RWPE1 (cell line): ENCODE data around the gene PDK4.
"Not testable (repeated sequence)": the region's sequence is repeated elsewhere in the genome, so short reads cannot be mapped to it uniquely, and the experiment has no call there.

ENCODE experiments used
- CTCF ChIA-PET: fragments of 350-600 bp; sonication (Branson Sonifier 250); formaldehyde crosslinking; extraction: SDS; loops from one replicate; lab custom pipeline; 2021; lab: Yijun Ruan, JAX
- POLR2A ChIA-PET: fragments of 400-600 bp; formaldehyde crosslinking; extraction: SDS; loops from one replicate; lab custom pipeline; 2020; ENCODE audit warnings: antibody characterized with exemption; ENCODE audit not compliant: low non-redundant PET; lab: Yijun Ruan, JAX
- DNase-seq: peaks from one replicate; pipeline ENCODE4 v3.0.0; 2012; ENCODE audit warnings: low spot score
- H3K27ac ChIP-seq: fragments of 450-650 bp; 2 replicates; pipeline ENCODE4 v1.5.1; 2017
- CTCF ChIP-seq: fragments of 450-650 bp; conservative IDR thresholded peaks from 2 replicates; pipeline ENCODE4 v1.5.1; 2017; ENCODE audit warnings: low read depth, mild to moderate bottlenecking

Gene PDK4

DNA sequence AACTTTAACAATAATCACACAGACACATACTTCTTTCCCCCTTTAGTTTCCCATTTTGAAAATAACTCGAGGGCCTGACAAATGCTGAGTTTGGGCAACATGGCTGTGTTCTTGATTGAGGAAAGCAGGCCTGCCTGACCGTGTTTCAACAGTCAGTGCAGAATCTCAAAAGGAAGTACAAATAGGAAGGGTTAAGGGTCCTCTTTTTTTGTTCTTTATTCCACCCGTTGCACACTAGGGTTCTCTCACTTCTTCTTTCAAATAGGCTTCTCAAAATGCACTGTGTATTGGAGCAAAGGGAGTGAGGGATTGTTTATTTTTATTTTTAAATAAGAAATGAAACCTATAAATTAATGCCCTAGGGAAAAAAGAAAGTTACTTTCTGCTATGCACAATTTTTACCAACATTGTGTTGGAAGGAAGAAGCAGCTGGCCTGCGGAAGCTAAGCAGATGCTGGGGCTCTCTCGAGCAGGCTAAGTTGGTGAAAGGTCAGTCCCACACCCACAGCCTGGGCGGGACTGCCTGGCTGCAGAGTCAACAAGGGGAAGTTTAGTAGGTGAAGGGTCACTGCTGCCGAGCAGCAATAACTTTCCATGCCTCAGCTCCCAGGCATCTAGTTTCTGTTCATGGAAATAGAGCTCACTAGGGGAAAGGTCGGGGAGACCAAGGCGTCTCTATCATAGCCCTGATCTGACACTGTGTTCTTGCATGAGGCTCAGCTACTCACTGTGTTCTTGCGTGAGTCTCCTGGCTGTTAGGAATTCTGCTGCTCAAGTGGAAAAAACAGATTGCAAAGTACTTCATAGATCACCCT lies 12.2 kb upstream of the PDK4 start:
- H3K27ac ChIP-seq = peak overlapping the region; percentile 56
- peak; percentile 80 for DNase-seq
- ChIA-PET CTCF (interaction anchor here (0.8 to 0.9 kb wide), 2 partner anchors 49 to 97 kb away, joined by 3 read pairs; no protein-coding TSS in a partner anchor), POLR2A (no interaction called here)
- TF ChIP-seq CTCF = no peak

DNA sequence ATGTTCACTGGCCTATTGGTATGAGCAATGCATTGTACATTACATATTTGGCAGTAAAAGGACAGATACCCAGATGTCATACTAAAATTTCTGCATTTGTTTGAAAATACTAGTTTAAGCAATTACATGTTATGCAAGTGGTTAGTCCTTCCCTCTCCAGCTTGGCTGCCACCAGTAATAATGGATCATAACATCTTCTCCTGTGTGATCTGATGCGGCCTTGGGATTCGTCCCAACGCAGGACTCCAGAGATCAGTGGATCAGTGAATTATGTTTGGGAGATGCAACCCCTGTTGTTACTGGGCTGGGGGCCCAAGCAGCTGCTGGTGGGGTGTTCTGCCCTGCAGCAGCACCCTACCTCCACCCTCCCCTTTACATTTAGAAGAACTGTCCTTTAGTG lies 11.2 kb upstream of the PDK4 start:
- ChIA-PET POLR2A (no interaction called here), CTCF (no interaction called here)
- H3K27ac ChIP-seq = no peak overlapping the region

GRCh38 chr7:95605275-95605674 lies 9.0 kb upstream of the PDK4 start:
- POLR2A ChIA-PET = no interaction called here
- CTCF ChIA-PET = no interaction called here
- no peak overlapping the region for H3K27ac ChIP-seq
- no peak for DNase-seq
- no peak for TF ChIP-seq CTCF

More for the DNA sequence above, 11.2 kb upstream of the PDK4 start:
- no peak for TF ChIP-seq CTCF
- no peak for DNase-seq

DNA sequence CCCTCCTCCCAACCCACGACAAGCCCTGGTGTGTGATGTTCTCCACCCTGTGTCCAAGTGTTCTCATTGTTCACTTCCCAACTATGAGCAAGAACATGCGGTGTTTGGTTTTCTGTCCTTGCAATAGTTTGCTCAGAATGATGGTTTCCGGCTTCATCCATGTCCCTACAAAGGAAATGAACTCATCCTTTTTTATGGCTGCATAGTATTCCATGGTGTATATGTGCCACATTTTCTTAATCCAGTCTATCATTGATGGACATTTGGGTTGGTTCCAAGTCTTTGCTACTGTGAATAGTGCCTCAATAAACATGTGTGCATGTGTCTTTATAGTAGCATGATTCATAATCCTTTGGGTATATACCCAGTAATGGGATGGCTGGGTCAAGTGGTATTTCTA lies 8.5 kb upstream of the PDK4 start:
- POLR2A ChIA-PET, CTCF ChIA-PET, H3K27ac ChIP-seq, DNase-seq: not testable (repeated sequence)

- H3K27ac ChIP-seq, DNase-seq, CTCF ChIA-PET, POLR2A ChIA-PET: not testable (repeated sequence)
Measured at GRCh38 chr7:95604397-95604796, 8.1 kb upstream of the PDK4 start.

GRCh38 chr7:95602421-95602820 lies 6.1 kb upstream of the PDK4 start:
- no peak for DNase-seq
- ChIA-PET CTCF (no interaction called here), POLR2A (no interaction called here)
- no peak overlapping the region for H3K27ac ChIP-seq
- TF ChIP-seq CTCF = no peak

DNA sequence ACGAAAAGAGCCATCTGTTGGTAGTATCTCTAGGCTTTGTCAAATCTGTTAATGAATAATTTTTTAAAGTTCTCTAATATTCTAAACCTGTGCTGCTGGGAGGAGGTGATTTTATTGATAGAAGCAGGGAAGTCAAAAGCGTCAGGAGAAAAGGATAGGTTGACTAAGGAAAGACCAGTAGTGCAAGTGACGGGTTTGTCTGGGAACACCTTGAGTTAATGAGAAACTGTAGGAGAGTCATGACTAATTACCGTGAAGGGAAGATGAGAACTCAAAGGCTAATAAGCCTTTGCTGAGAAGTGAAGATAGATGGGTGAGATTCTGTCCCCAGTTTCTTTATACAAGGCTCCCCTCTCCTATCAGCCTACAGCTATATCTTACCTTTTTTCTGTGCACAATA lies 5.0 kb upstream of the PDK4 start:
- CTCF ChIA-PET = no interaction called here
- no peak for DNase-seq
- TF ChIP-seq CTCF = no peak
- POLR2A ChIA-PET = no interaction called here
- H3K27ac ChIP-seq = no peak overlapping the region
